NB4 (cell line): ENCODE measurements around the gene C9orf78.

Source experiments
- CTCF ChIP-seq: IDR thresholded peaks from one replicate; pipeline ENCODE4 v1.5.1; 2012; ENCODE audit warnings: low read depth, low read length
- MYC ChIP-seq: IDR thresholded peaks from 2 replicates; pipeline ENCODE4 v1.6.1; 2011; ENCODE audit warnings: low read depth, low read length

- TF ChIP-seq MYC (no peak), CTCF (no peak)
These were observed 26.4 kb upstream of the C9orf78 start for GRCh38 chr9:129861447-129861827.
